GM21737 (cell line): ENCODE results near the gene EIF4E2.

Experiments used
- ATAC-seq: cut with Tn5 transposase; IDR thresholded peaks from one replicate; pipeline ENCODE4 v1.9.1; 2021; ENCODE audit warnings: mild to moderate bottlenecking, moderate library complexity; ENCODE audit not compliant: unreplicated experiment

EIF4E2 gene

GRCh38 chr2:232592772-232593395 is 42.4 kb downstream of the EIF4E2 start:
- no peak for ATAC-seq

- no peak for ATAC-seq
Observed at GRCh38 chr2:232593982-232594381, 43.5 kb downstream of the EIF4E2 start.

GRCh38 chr2:232597362-232598079 is 47.0 kb downstream of the EIF4E2 start:
- ATAC-seq, result no peak

GRCh38 chr2:232598293-232598692 is 47.8 kb downstream of the EIF4E2 start:
- no peak for ATAC-seq

- no peak for ATAC-seq
Observed at GRCh38 chr2:232600053-232600773, 49.7 kb downstream of the EIF4E2 start.

- no peak for ATAC-seq
Observed at GRCh38 chr2:232603283-232603682, 52.8 kb downstream of the EIF4E2 start.

- no peak for ATAC-seq
Observed at GRCh38 chr2:232604535-232604934, 54.0 kb downstream of the EIF4E2 start.

GRCh38 chr2:232607011-232607410 is 56.5 kb downstream of the EIF4E2 start:
- no peak for ATAC-seq

GRCh38 chr2:232609607-232610006 is 59.1 kb downstream of the EIF4E2 start:
- no peak for ATAC-seq

GRCh38 chr2:232610081-232610480 is 59.6 kb downstream of the EIF4E2 start:
- ATAC-seq, result no peak

- no peak for ATAC-seq
Observed at GRCh38 chr2:232611061-232611460, 60.6 kb downstream of the EIF4E2 start.

GRCh38 chr2:232611559-232612218 is 61.2 kb downstream of the EIF4E2 start:
- no peak for ATAC-seq

GRCh38 chr2:232613538-232614134 is 63.1 kb downstream of the EIF4E2 start:
- ATAC-seq, result no peak

GRCh38 chr2:232615339-232615738 is 64.8 kb downstream of the EIF4E2 start:
- ATAC-seq, result no peak
